Loucy (cell line): ENCODE data around the gene ZNF785.

Experiments
- H2AFZ ChIP-seq: fragments of 200-600 bp; sonication (generic); 2 replicates; pipeline ENCODE4 v1.6.0; 2016; ENCODE audit warnings: antibody characterized with exemption, mild to moderate bottlenecking, low read length, moderate library complexity
- H3F3A ChIP-seq: fragments of 200-600 bp; 2 replicates; pipeline ENCODE4 v1.6.0; 2016; ENCODE audit warnings: antibody characterized with exemption, low read depth, mild to moderate bottlenecking
- H3K27me3 ChIP-seq: fragments of 200-600 bp; sonication (generic); 2 replicates; pipeline ENCODE4 v1.6.1; 2014; ENCODE audit warnings: low read length, mild to moderate bottlenecking; ENCODE audit not compliant: insufficient read depth, poor library complexity, severe bottlenecking
- H3K36me3 ChIP-seq: fragments of 200-600 bp; sonication (generic); 2 replicates; pipeline ENCODE4 v1.6.1; 2016; ENCODE audit warnings: low read length; ENCODE audit not compliant: insufficient read depth
- H3K4me1 ChIP-seq: fragments of 200-600 bp; sonication (generic); 2 replicates; pipeline ENCODE4 v1.5.1; 2014; ENCODE audit warnings: low read length, mild to moderate bottlenecking; ENCODE audit not compliant: insufficient read depth, poor library complexity, severe bottlenecking
- H3K4me2 ChIP-seq: fragments of 200-600 bp; sonication (generic); 2 replicates; pipeline ENCODE4 v1.6.0; 2014; ENCODE audit warnings: antibody characterized with exemption, low read length, low read depth, mild to moderate bottlenecking; ENCODE audit not compliant: poor library complexity, severe bottlenecking
- H3K4me3 ChIP-seq: fragments of 200-600 bp; sonication (generic); 2 replicates; pipeline ENCODE4 v1.5.1; 2014; ENCODE audit warnings: low read length, mild to moderate bottlenecking, mixed read lengths; ENCODE audit not compliant: poor library complexity, severe bottlenecking
- H3K79me2 ChIP-seq: fragments of 200-600 bp; sonication (generic); 2 replicates; pipeline ENCODE4 v1.6.1; 2014; ENCODE audit warnings: low read length; ENCODE audit not compliant: insufficient read depth
- H3K9ac ChIP-seq: fragments of 200-600 bp; sonication (generic); 2 replicates; pipeline ENCODE4 v1.6.0; 2014; ENCODE audit warnings: mild to moderate bottlenecking, low read depth, low read length, moderate library complexity; ENCODE audit not compliant: poor library complexity, severe bottlenecking
- H3K9me2 ChIP-seq: fragments of 200-600 bp; sonication (generic); replicated peaks from 2 replicates; pipeline ENCODE4 v1.6.1; 2016; ENCODE audit warnings: low read depth, low read length, mixed read lengths
- H3K9me3 ChIP-seq: fragments of 200-600 bp; sonication (generic); 2 replicates; pipeline ENCODE4 v1.6.1; 2014; ENCODE audit warnings: mild to moderate bottlenecking, antibody characterized with exemption, low read length, low read depth; ENCODE audit not compliant: insufficient read depth
- H4K20me1 ChIP-seq: fragments of 200-600 bp; sonication (generic); 2 replicates; pipeline ENCODE4 v1.6.0; 2014; ENCODE audit warnings: antibody characterized with exemption, low read length, mild to moderate bottlenecking; ENCODE audit not compliant: insufficient read depth, poor library complexity, severe bottlenecking
- EZH2phosphoT487 ChIP-seq: fragments of 200-600 bp; IDR thresholded peaks from 2 replicates; pipeline ENCODE4 v1.6.1; 2018; ENCODE audit warnings: antibody characterized with exemption, mild to moderate bottlenecking, moderate library complexity, borderline replicate concordance
- TF ChIP-seq, protein P1 (sequence below): fragments of 200-600 bp; sonication (generic); conservative IDR thresholded peaks from 2 replicates; pipeline ENCODE4 v1.5.1; 2014; ENCODE audit warnings: mild to moderate bottlenecking, antibody characterized with exemption, low read length

Gene ZNF785

DNA sequence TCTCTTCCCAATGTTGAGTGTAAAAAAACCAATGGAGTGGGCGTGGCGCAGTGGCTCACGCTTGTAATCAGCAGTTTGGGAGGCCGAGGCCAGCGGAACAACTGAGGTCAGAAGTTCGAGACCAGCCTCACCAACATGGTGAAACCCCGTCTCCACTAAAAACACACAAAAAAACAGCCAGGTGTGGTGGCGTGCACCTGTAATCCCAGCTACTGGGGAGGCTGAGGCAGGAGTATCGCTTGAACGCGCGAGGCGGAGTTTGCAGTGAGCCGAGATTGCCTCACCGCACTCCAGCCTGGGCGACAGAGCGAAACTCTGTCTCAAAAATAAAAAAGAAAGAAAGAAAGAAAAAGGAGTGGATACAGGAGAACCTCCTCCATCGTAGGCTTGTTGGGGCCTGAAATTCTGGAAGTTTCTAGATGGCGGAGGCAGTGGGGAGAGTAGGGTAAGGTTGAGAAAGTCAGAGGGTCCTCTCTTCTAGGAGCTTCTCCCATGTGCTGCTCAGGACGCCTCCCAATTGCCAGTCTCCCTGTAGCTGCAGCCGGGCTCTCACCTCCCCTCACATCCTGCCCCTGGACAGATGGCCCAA lies 26.6 kb downstream of the ZNF785 start:
- H4K20me1 ChIP-seq = no peaks in the 10 kb centered on the region
- peak overlapping the region; percentile 87 for H3K4me3 ChIP-seq
- H3K9me2 ChIP-seq = no peaks in the 10 kb centered on the region
- TF ChIP-seq, protein P1, sequence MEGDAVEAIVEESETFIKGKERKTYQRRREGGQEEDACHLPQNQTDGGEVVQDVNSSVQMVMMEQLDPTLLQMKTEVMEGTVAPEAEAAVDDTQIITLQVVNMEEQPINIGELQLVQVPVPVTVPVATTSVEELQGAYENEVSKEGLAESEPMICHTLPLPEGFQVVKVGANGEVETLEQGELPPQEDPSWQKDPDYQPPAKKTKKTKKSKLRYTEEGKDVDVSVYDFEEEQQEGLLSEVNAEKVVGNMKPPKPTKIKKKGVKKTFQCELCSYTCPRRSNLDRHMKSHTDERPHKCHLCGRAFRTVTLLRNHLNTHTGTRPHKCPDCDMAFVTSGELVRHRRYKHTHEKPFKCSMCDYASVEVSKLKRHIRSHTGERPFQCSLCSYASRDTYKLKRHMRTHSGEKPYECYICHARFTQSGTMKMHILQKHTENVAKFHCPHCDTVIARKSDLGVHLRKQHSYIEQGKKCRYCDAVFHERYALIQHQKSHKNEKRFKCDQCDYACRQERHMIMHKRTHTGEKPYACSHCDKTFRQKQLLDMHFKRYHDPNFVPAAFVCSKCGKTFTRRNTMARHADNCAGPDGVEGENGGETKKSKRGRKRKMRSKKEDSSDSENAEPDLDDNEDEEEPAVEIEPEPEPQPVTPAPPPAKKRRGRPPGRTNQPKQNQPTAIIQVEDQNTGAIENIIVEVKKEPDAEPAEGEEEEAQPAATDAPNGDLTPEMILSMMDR = no peak
- no peak for TF ChIP-seq EZH2phosphoT487
- H3K9ac ChIP-seq = peak overlapping the region; percentile 96
- H3K27me3 ChIP-seq = no peaks in the 10 kb centered on the region
- peaks cover 42% of the 10 kb centered on the region for H3K79me2 ChIP-seq
- no peaks in the 10 kb centered on the region for H3F3A ChIP-seq
- peak overlapping the region; percentile 88 for H3K4me2 ChIP-seq
- H3K9me3 ChIP-seq = no peaks in the 10 kb centered on the region
- peak overlapping the region; percentile 55; the same call in 1 of the 2 replicates for H2AFZ ChIP-seq
- H3K36me3 ChIP-seq = no peaks in the 10 kb centered on the region
- peaks cover 14% of the 10 kb centered on the region for H3K4me1 ChIP-seq

DNA sequence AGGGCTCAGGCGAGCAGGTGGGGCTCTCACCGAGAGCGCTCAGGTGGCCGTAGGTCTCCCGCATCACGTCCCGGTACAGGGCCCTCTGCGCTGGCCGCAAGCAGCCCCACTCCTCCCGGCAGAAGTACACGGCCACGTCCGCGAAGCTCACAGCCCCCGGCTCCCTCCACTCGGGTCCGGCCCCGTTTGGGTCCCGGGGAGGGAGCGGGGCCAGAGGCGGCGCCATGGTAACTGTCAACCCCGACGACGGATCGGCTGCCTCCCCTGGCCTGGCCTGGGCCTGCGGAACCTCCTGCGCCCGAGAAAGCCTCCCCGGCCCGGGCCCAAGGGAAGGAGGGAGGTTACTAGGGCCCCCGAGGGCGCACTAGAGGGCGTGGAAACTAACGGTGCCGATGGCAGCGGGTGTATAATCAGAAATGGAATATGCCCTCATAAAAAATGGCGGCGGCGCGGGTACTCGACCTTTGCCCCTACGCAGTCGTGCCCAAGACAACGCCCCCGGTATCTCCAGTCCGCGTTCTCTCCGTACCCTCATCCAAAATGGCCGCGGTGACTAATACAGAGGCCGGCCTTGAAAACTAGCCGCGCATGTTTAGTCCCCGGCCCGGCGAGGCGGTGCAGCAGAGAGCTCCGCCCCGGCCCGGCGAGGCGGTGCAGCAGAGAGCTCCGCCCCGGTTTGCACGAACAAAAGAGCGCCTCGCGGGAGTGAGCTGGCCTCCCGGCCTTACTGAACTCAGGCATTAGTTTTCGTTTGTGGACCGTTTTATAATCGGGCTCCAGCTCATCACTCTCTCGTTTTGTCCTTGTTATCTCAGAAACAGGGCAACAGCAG lies 27.3 kb downstream of the ZNF785 start, which contains the start of gene ZNF764:
Gene ZNF764, minus strand, starts transcription at position 418 of the 832 bp plus-strand sequence. Its CDS starts 192 bp downstream, at position 226.
- H2AFZ ChIP-seq = peak within 1 kb of the TSS; percentile 96
- TF ChIP-seq, protein P1 = 0 out of 2 replicates have a peak, but pooled peaks have one; percentile 14
- TF ChIP-seq EZH2phosphoT487 = no peak
- peak within 1 kb of the TSS; percentile 88 for H3K4me2 ChIP-seq
- H3K9me2 ChIP-seq = no peaks in the 10 kb centered on the region
- no peaks in the 10 kb centered on the region for H3K36me3 ChIP-seq
- peaks cover 20% of the 10 kb centered on the region for H3K4me1 ChIP-seq
- H3K4me3 ChIP-seq = peak within 1 kb of the TSS; percentile 87
- H3K27me3 ChIP-seq = no peaks in the 10 kb centered on the region
- H3K9ac ChIP-seq = peak within 1 kb of the TSS; percentile 96
- H3K79me2 ChIP-seq = peaks cover 48% of the 10 kb centered on the region
- H4K20me1 ChIP-seq = no peaks in the 10 kb centered on the region
- H3F3A ChIP-seq = no peaks in the 10 kb centered on the region
- H3K9me3 ChIP-seq = no peaks in the 10 kb centered on the region

DNA sequence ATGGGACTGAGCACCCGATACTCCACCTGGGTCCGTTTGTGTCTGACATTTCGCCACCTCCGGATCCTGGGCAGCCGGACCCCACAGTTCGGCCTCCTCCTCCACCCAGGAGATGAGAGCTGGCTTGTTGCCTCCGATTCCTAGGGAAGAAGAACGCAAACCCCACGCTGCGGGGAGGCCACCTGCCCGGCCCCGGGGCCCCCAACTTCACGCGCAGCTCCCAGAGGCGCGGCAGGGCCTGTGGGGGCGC lies 27.9 kb downstream of the ZNF785 start:
- Histone ChIP-seq H3K9ac (peak overlapping the region; percentile 96), H3K79me2 (peaks cover 53% of the 10 kb centered on the region), H3K27me3 (no peaks in the 10 kb centered on the region), H3K4me1 (peaks cover 22% of the 10 kb centered on the region), H3K36me3 (no peaks in the 10 kb centered on the region), H3K9me3 (no peaks in the 10 kb centered on the region), H3K4me2 (peak overlapping the region; percentile 88), H3K9me2 (no peaks in the 10 kb centered on the region), H4K20me1 (no peaks in the 10 kb centered on the region), H3K4me3 (peak overlapping the region; percentile 87), H3F3A (no peaks in the 10 kb centered on the region), H2AFZ (peak overlapping the region; percentile 96)
- TF ChIP-seq EZH2phosphoT487 = no peak
- TF ChIP-seq, protein P1 = no peak
